ENCODE data around the gene SEMA5A.
"Not testable (repeated sequence)": the region's sequence is repeated elsewhere in the genome, so short reads cannot be mapped to it uniquely, and the experiment has no call there.

Gene SEMA5A

GRCh38 chr5:9358961-9359685, 186.8 kb downstream of the SEMA5A start:
- Histone ChIP-seq H3K36me3 (no peaks in the 10 kb centered on the region), H3K9me3 (no peaks in the 10 kb centered on the region), H3K4me1 (ENCODE audit: control insufficient read depth in 1 of 2, insufficient read depth in 1 of 2, low read depth in 1 of 2, low read length in 1 of 2) (no peaks in the 10 kb centered on the region), H3K27ac (no peak overlapping the region), H3K4me3 (ENCODE audit: low read depth in 1 of 2, low read length in 1 of 2) (no peak overlapping the region), H3K27me3 (no peaks in the 10 kb centered on the region)
- TF ChIP-seq CTCF (IDR thresholded peaks at IDR 0.05) = no peak

GRCh38 chr5:9356351-9356825, 189.5 kb downstream of the SEMA5A start:
- Histone ChIP-seq H3K9me3 (no peaks in the 10 kb centered on the region), H3K4me3 (ENCODE audit: low read depth in 1 of 2, low read length in 1 of 2) (no peak overlapping the region), H3K36me3 (no peaks in the 10 kb centered on the region), H3K4me1 (ENCODE audit: control insufficient read depth in 1 of 2, insufficient read depth in 1 of 2, low read depth in 1 of 2, low read length in 1 of 2) (no peaks in the 10 kb centered on the region), H3K27me3 (no peaks in the 10 kb centered on the region), H3K27ac (no peak overlapping the region)
- TF ChIP-seq CTCF (IDR thresholded peaks at IDR 0.05) = no peak

- Histone ChIP-seq H3K27ac (no peak overlapping the region), H3K4me1 (ENCODE audit: control insufficient read depth in 1 of 2, insufficient read depth in 1 of 2, low read depth in 1 of 2, low read length in 1 of 2) (no peaks in the 10 kb centered on the region), H3K27me3 (no peaks in the 10 kb centered on the region), H3K9me3 (no peaks in the 10 kb centered on the region), H3K36me3 (no peaks in the 10 kb centered on the region), H3K4me3 (ENCODE audit: low read depth in 1 of 2, low read length in 1 of 2) (no peak overlapping the region)
- TF ChIP-seq CTCF (IDR thresholded peaks at IDR 0.05) = no peak
These were observed 191.4 kb downstream of the SEMA5A start for GRCh38 chr5:9354336-9355081.

- not testable (repeated sequence) for H3K9me3 ChIP-seq; H3K4me1 ChIP-seq (ENCODE audit: control insufficient read depth in 1 of 2, insufficient read depth in 1 of 2, low read depth in 1 of 2, low read length in 1 of 2); H3K4me3 ChIP-seq (ENCODE audit: low read depth in 1 of 2, low read length in 1 of 2); H3K27me3 ChIP-seq; H3K27ac ChIP-seq; H3K36me3 ChIP-seq
These were observed 192.8 kb downstream of the SEMA5A start for GRCh38 chr5:9353048-9353447.

- no peak overlapping the region for H3K27ac ChIP-seq
- no peak for TF ChIP-seq CTCF (IDR thresholded peaks at IDR 0.05)
- no peak overlapping the region for H3K4me3 ChIP-seq (ENCODE audit: low read depth in 1 of 2, low read length in 1 of 2)
- H3K36me3 ChIP-seq = no peaks in the 10 kb centered on the region
- no peaks in the 10 kb centered on the region for H3K27me3 ChIP-seq
- no peaks in the 10 kb centered on the region for H3K9me3 ChIP-seq
- H3K4me1 ChIP-seq (ENCODE audit: control insufficient read depth in 1 of 2, insufficient read depth in 1 of 2, low read depth in 1 of 2, low read length in 1 of 2) = no peaks in the 10 kb centered on the region
These were observed 194.3 kb downstream of the SEMA5A start for GRCh38 chr5:9351546-9351945.

- H3K36me3 ChIP-seq = no peaks in the 10 kb centered on the region
- no peak overlapping the region for H3K4me3 ChIP-seq (ENCODE audit: low read depth in 1 of 2, low read length in 1 of 2)
- H3K4me1 ChIP-seq (ENCODE audit: control insufficient read depth in 1 of 2, insufficient read depth in 1 of 2, low read depth in 1 of 2, low read length in 1 of 2) = no peaks in the 10 kb centered on the region
- no peaks in the 10 kb centered on the region for H3K9me3 ChIP-seq
- no peak for TF ChIP-seq CTCF (IDR thresholded peaks at IDR 0.05)
- H3K27me3 ChIP-seq = no peaks in the 10 kb centered on the region
- no peak overlapping the region for H3K27ac ChIP-seq
These were observed 195.5 kb downstream of the SEMA5A start for GRCh38 chr5:9350301-9350797.

Measured in neutrophil (primary cell).